ENCODE measurements around the gene NOTCH1.

DNA sequence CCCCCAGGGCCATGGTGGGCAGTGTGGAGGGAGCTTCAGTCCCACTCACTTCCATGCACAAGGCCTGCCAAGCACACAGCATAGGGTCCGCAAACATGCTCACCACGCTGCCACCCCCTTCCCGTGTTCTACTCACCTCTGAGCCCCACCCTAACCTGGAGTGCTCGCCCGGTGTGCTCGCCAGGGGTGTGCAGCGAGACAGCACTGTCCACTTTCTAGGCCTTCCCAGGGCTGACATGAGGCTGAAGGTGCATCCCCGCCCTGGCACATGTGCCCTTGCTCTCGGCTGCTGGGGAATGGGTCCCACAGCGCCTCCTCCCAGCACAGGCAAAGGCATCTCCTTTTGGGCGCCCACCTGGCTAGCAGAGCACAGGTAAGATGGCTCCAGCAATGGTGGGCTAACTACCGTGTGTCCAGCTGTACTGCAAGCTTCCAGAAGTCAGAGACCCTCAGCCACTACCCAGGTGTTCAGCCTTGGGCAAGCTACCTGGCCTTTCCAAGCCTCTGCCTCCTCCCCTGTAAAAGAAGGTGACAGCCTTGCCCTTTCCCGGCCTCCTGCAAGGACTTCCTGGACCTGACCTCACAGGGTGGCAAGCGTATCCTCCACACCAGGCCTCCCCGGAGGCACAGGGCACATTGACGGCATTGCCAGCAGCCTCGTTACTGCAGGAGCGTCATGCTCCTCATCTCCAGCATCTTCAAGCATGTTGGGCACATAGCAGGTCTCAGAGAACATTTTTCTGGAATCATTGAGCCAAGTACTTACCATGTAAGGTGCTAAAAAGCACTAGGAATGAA is 58.8 kb downstream of the NOTCH1 start:
- TF ChIP-seq ZNF703 (CRISPR knock-in tag; IDR thresholded peaks at IDR 0.05; ENCODE audit: borderline replicate concordance) (no peak), POLR2G (IDR thresholded peaks at IDR 0.05; ENCODE audit: low read depth, low read length) (no peak), MIER2 (CRISPR knock-in tag; IDR thresholded peaks at IDR 0.05) (no peak), MAX (IDR thresholded peaks at IDR 0.05) (no peak), ATF7 (IDR thresholded peaks at IDR 0.05) (no peak), ATF7 (CRISPR knock-in tag; IDR thresholded peaks at IDR 0.05) (no peak), ZNF782 (CRISPR knock-in tag; IDR thresholded peaks at IDR 0.05; ENCODE audit: borderline replicate concordance) (no peak)
- TF ChIP-seq, protein P1, sequence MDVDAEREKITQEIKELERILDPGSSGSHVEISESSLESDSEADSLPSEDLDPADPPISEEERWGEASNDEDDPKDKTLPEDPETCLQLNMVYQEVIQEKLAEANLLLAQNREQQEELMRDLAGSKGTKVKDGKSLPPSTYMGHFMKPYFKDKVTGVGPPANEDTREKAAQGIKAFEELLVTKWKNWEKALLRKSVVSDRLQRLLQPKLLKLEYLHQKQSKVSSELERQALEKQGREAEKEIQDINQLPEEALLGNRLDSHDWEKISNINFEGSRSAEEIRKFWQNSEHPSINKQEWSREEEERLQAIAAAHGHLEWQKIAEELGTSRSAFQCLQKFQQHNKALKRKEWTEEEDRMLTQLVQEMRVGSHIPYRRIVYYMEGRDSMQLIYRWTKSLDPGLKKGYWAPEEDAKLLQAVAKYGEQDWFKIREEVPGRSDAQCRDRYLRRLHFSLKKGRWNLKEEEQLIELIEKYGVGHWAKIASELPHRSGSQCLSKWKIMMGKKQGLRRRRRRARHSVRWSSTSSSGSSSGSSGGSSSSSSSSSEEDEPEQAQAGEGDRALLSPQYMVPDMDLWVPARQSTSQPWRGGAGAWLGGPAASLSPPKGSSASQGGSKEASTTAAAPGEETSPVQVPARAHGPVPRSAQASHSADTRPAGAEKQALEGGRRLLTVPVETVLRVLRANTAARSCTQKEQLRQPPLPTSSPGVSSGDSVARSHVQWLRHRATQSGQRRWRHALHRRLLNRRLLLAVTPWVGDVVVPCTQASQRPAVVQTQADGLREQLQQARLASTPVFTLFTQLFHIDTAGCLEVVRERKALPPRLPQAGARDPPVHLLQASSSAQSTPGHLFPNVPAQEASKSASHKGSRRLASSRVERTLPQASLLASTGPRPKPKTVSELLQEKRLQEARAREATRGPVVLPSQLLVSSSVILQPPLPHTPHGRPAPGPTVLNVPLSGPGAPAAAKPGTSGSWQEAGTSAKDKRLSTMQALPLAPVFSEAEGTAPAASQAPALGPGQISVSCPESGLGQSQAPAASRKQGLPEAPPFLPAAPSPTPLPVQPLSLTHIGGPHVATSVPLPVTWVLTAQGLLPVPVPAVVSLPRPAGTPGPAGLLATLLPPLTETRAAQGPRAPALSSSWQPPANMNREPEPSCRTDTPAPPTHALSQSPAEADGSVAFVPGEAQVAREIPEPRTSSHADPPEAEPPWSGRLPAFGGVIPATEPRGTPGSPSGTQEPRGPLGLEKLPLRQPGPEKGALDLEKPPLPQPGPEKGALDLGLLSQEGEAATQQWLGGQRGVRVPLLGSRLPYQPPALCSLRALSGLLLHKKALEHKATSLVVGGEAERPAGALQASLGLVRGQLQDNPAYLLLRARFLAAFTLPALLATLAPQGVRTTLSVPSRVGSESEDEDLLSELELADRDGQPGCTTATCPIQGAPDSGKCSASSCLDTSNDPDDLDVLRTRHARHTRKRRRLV (CRISPR knock-in tag; IDR thresholded peaks at IDR 0.05), result no peak
- TF ChIP-seq, protein P2, sequence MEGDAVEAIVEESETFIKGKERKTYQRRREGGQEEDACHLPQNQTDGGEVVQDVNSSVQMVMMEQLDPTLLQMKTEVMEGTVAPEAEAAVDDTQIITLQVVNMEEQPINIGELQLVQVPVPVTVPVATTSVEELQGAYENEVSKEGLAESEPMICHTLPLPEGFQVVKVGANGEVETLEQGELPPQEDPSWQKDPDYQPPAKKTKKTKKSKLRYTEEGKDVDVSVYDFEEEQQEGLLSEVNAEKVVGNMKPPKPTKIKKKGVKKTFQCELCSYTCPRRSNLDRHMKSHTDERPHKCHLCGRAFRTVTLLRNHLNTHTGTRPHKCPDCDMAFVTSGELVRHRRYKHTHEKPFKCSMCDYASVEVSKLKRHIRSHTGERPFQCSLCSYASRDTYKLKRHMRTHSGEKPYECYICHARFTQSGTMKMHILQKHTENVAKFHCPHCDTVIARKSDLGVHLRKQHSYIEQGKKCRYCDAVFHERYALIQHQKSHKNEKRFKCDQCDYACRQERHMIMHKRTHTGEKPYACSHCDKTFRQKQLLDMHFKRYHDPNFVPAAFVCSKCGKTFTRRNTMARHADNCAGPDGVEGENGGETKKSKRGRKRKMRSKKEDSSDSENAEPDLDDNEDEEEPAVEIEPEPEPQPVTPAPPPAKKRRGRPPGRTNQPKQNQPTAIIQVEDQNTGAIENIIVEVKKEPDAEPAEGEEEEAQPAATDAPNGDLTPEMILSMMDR (CRISPR knock-in tag; IDR thresholded peaks at IDR 0.05), result no peak
